Superior temporal gyrus (tissue), 1 donor: ENCODE data around the gene PNMA6A.
"Not testable (repeated sequence)": the region's sequence is repeated elsewhere in the genome, so short reads cannot be mapped to it uniquely, and the experiment has no call there.

Source experiments
- DNase-seq: peaks from one replicate; pipeline ENCODE4 v3.0.0-alpha.2; 2016; ENCODE audit errors: extremely low spot score

The PNMA6A gene

GRCh38 chrX:153075366-153075765 is 3.1 kb downstream of the PNMA6A start:
- no peak for DNase-seq

- not testable (repeated sequence) for DNase-seq
These were observed 5.3 kb downstream of the PNMA6A start for GRCh38 chrX:153077437-153078135.

GRCh38 chrX:153083238-153083923 is 11.1 kb downstream of the PNMA6A start:
- not testable (repeated sequence) for DNase-seq

- DNase-seq: no peak
These were observed 30.2 kb downstream of the PNMA6A start for GRCh38 chrX:153102418-153102817.

- DNase-seq: not testable (repeated sequence)
These were observed 32.7 kb downstream of the PNMA6A start for GRCh38 chrX:153104959-153105358.

- DNase-seq: not testable (repeated sequence)
These were observed 34.0 kb downstream of the PNMA6A start for GRCh38 chrX:153106092-153106801.

GRCh38 chrX:153110735-153111134 is 38.5 kb downstream of the PNMA6A start:
- not testable (repeated sequence) for DNase-seq

GRCh38 chrX:153113851-153114250 is 41.6 kb downstream of the PNMA6A start:
- not testable (repeated sequence) for DNase-seq

GRCh38 chrX:153117754-153118153 is 45.5 kb downstream of the PNMA6A start:
- DNase-seq: not testable (repeated sequence)

- not testable (repeated sequence) for DNase-seq
These were observed 48.0 kb downstream of the PNMA6A start for GRCh38 chrX:153120230-153120629.

- not testable (repeated sequence) for DNase-seq
These were observed 51.2 kb downstream of the PNMA6A start for GRCh38 chrX:153123468-153123867.
